HG03095 (cell line): Measurements from ENCODE around the gene MBTPS2.
"Not testable (repeated sequence)": the region's sequence is repeated elsewhere in the genome, so short reads cannot be mapped to it uniquely, and the experiment has no call there.

Source experiments
- ATAC-seq: cut with Tn5 transposase; IDR thresholded peaks from one replicate; pipeline ENCODE4 v1.9.1; 2021; ENCODE audit warnings: moderate library complexity; ENCODE audit not compliant: unreplicated experiment

Gene MBTPS2

GRCh38 chrX:21839334-21840192 is at the start of gene MBTPS2:
Gene MBTPS2, plus strand, starts transcription at chrX:21839617. Its CDS starts 118 bp downstream, at chrX:21839735.
- ATAC-seq = peak; percentile 81

- ATAC-seq = peak; percentile 84
These were observed 40.7 kb upstream of the MBTPS2 start for GRCh38 chrX:21798677-21799219.

- ATAC-seq = no peak
These were observed 39.6 kb upstream of the MBTPS2 start for GRCh38 chrX:21799767-21800166.

- no peak for ATAC-seq
These were observed 39.1 kb upstream of the MBTPS2 start for GRCh38 chrX:21800344-21800770.

GRCh38 chrX:21802054-21802670 is 37.3 kb upstream of the MBTPS2 start:
- no peak for ATAC-seq

GRCh38 chrX:21802839-21803238 is 36.6 kb upstream of the MBTPS2 start:
- no peak for ATAC-seq

GRCh38 chrX:21806691-21807090 is 32.7 kb upstream of the MBTPS2 start:
- ATAC-seq = no peak

GRCh38 chrX:21811832-21812231 is 27.6 kb upstream of the MBTPS2 start:
- ATAC-seq = no peak

- ATAC-seq = no peak
These were observed 26.8 kb upstream of the MBTPS2 start for GRCh38 chrX:21812628-21813027.

- ATAC-seq = no peak
These were observed 25.6 kb upstream of the MBTPS2 start for GRCh38 chrX:21813612-21814368.

GRCh38 chrX:21816136-21816535 is 23.3 kb upstream of the MBTPS2 start:
- ATAC-seq = no peak

GRCh38 chrX:21820170-21820569 is 19.2 kb upstream of the MBTPS2 start:
- not testable (repeated sequence) for ATAC-seq

- no peak for ATAC-seq
These were observed 17.5 kb upstream of the MBTPS2 start for GRCh38 chrX:21821875-21822274.

- ATAC-seq = no peak
These were observed 7.9 kb upstream of the MBTPS2 start for GRCh38 chrX:21831496-21831895.

GRCh38 chrX:21837056-21837455 is 2.4 kb upstream of the MBTPS2 start:
- no peak for ATAC-seq

GRCh38 chrX:21838937-21839333 is 482 bp upstream of the MBTPS2 start:
- peak; percentile 2 for ATAC-seq

- ATAC-seq = no peak
These were observed 752 bp downstream of the MBTPS2 start for GRCh38 chrX:21840193-21840545.

GRCh38 chrX:21843179-21843578 is 3.8 kb downstream of the MBTPS2 start:
- no peak for ATAC-seq

- ATAC-seq = no peak
These were observed 5.7 kb downstream of the MBTPS2 start for GRCh38 chrX:21845096-21845495.

- ATAC-seq = no peak
These were observed 7.9 kb downstream of the MBTPS2 start for GRCh38 chrX:21847342-21847741.

GRCh38 chrX:21853578-21853977 is 14.2 kb downstream of the MBTPS2 start:
- ATAC-seq = no peak
